ENCODE data around the gene TMEM229A. TPM values are rescaled to one million over a fixed set of nuclear protein-coding genes. Genes with fewer than 3 reads are reported as not detected.

Gene TMEM229A
- total RNA-seq, 1 donor = not detected

DNA sequence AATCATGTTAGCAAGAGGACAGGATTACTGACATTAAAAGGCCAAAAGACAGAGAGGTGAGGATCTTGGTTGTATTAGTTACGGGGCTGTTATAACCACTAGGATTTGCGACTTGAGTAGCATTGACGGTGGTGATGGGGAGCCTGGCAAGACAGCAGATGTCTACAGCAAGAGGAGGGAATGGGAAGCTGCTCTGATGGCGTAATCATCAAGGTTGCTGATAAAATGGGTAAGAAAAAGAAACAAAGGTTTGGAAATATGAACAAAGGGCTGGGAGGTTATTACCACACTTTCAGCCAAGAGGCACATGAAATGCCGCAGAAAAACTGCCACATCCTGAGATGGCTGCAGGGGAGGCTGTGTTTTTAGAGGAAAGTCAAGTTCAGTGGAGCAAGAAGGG, 33.9 kb downstream of the TMEM229A start:
- DNase-seq (ENCODE audit: low read depth) = no peak
- H3K4me3 ChIP-seq (ENCODE audit: low read depth, low read length) = no peak overlapping the region
- TF ChIP-seq, protein P1, sequence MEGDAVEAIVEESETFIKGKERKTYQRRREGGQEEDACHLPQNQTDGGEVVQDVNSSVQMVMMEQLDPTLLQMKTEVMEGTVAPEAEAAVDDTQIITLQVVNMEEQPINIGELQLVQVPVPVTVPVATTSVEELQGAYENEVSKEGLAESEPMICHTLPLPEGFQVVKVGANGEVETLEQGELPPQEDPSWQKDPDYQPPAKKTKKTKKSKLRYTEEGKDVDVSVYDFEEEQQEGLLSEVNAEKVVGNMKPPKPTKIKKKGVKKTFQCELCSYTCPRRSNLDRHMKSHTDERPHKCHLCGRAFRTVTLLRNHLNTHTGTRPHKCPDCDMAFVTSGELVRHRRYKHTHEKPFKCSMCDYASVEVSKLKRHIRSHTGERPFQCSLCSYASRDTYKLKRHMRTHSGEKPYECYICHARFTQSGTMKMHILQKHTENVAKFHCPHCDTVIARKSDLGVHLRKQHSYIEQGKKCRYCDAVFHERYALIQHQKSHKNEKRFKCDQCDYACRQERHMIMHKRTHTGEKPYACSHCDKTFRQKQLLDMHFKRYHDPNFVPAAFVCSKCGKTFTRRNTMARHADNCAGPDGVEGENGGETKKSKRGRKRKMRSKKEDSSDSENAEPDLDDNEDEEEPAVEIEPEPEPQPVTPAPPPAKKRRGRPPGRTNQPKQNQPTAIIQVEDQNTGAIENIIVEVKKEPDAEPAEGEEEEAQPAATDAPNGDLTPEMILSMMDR (IDR thresholded peaks at IDR 0.05; ENCODE audit: insufficient read depth, low read depth, low read length) = no peak

DNA sequence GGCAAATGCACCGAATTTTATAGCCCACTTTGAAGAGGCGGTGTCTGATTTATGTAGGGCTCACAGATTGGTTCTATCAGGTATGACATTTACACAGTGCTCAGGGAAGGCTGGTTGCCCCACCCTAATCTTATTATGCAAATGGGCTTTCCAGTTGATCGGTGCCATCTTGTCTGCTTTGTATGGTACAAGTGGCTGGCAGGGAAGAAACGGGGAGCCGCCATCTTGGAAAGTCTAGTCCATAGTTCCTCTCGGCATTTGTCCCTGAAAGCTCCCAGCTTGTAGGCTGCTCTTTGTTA, 36.6 kb downstream of the TMEM229A start:
- DNase-seq (ENCODE audit: low read depth) = no peak
- H3K4me3 ChIP-seq (ENCODE audit: low read depth, low read length) = no peak overlapping the region
- TF ChIP-seq, protein P1 (IDR thresholded peaks at IDR 0.05; ENCODE audit: insufficient read depth, low read depth, low read length) = no peak

DNA sequence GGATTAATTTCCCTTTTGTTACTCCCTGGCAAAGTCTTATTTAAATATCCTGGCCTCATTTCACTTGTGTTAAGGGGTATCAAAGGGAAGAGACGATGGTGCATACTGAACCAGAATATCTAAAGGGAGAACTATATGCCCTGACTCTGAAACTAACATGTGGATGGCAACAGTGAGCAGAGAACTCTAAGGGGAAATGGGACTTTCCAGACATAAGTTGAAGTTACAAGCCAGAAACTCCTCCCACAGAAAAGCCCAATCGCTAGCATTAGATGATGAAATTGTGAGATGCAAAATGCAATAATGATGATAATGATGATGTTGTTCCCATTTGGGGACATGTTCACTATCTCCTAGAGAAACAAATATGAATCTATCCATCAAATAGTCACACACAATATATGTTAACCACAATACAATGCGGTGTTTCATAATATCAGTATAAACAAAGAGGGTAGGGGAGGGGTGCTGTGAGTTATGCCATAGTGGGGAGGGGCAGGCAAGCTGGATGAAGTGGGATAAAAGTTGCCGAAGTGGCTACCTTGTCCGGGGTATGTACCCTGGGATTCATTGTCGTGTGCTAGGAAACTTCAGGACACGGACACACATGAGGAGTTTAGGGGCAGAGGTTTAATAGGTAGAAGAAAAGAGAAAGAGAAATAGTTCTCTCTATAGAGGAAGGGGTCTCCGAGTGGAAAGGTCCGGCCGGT, 37.1 kb downstream of the TMEM229A start:
- no peak overlapping the region for H3K4me3 ChIP-seq (ENCODE audit: low read depth, low read length)
- no peak for DNase-seq (ENCODE audit: low read depth)
- TF ChIP-seq, protein P1 (IDR thresholded peaks at IDR 0.05; ENCODE audit: insufficient read depth, low read depth, low read length) = no peak

DNA sequence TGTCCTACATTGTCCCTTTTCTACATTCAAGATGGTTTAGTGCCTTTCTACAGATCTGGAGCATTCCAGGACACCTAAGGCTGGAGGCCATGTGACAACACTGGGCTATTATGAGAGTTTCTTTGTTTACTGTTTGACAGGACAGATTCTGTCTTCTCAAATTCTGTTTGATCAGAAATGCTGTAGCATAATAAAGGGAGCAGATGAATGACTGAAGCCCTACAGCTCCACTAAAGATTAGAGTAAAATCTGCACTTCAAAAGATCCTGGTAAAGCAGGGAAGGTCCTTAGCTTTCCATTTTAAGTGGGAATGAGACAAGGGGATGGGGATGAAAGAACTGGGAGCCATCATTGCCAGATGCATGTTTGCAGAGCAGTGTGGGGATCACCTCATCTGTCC, 38.4 kb downstream of the TMEM229A start:
- DNase-seq (ENCODE audit: low read depth) = no peak
- TF ChIP-seq, protein P1 (IDR thresholded peaks at IDR 0.05; ENCODE audit: insufficient read depth, low read depth, low read length) = no peak
- H3K4me3 ChIP-seq (ENCODE audit: low read depth, low read length) = no peak overlapping the region

DNA sequence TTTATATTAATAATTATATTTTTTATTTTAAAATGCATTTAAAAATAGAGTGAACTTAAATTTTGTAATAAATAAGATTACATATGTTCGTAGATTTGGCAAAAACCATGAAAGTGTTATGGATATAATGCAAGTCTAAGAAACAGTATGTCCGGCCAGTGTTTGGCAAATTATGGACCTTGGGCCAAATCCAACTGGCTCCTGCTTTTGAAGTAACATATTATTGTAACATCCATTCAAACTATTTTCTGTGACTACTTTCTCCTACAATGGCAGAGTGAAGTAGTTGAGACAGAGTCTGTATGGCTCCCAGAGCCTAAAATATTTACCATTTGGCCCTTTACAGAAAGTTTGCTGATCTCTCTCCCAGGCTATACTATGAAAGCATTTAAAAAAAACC, 38.9 kb downstream of the TMEM229A start:
- TF ChIP-seq, protein P1 (IDR thresholded peaks at IDR 0.05; ENCODE audit: insufficient read depth, low read depth, low read length) = no peak
- H3K4me3 ChIP-seq (ENCODE audit: low read depth, low read length) = no peak overlapping the region
- DNase-seq (ENCODE audit: low read depth) = no peak

DNA sequence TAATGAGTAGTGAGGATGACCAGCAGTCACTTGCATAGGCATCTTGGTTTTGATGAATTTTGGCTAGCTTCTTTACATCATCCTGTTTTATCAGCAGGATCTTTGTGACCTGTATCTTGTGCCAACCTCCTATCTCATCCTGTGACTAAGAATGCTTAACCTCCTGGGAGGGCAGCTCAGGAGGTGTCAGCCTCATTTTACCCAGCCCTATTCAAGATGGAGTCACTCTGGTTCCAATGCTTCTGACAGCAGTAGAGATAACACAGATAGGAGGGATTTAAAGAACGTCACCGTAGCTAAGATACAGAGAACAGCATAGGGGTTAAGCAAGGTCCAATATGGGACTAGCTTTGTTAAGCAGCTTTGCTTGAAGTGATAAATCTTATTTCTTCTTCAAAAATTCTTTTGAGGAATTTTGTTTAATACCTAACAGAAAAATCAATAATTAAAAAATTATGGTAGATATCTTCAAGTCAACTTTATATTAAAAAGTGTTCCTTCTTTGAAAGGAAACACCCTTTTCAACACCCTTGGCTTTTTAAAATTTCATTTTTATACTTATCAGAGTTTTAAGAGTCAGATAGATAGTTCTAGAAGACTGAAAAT, 39.9 kb downstream of the TMEM229A start:
- DNase-seq (ENCODE audit: low read depth) = no peak
- no peak overlapping the region for H3K4me3 ChIP-seq (ENCODE audit: low read depth, low read length)
- TF ChIP-seq, protein P1 (IDR thresholded peaks at IDR 0.05; ENCODE audit: insufficient read depth, low read depth, low read length) = no peak

DNA sequence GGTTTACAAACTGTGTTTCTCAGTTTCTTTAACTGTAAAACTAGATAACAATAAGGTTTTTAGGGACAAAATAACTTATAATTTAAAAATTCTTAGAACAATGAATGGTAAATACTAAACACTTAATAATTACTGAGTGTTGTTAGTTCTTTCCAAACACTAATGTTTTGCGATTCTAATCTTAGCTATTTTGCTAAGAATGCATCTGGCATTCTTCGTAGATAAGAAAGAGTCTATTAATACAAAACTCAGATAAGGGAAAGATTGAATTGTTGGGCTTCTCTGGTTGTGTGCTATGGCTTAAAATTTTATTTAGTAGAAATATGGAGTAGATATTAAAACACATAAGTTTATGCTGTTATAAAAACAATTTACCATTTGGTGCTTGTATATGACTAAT, 45.4 kb downstream of the TMEM229A start:
- TF ChIP-seq, protein P1 (IDR thresholded peaks at IDR 0.05; ENCODE audit: insufficient read depth, low read depth, low read length) = no peak
- H3K4me3 ChIP-seq (ENCODE audit: low read depth, low read length) = no peak overlapping the region
- DNase-seq (ENCODE audit: low read depth) = no peak

Measured in fibroblast of villous mesenchyme (primary cell).